CD1c-positive myeloid dendritic cell (primary cell): ENCODE measurements around the gene ZFTA.
"Not testable (repeated sequence)": the region's sequence is repeated elsewhere in the genome, so short reads cannot be mapped to it uniquely, and the experiment has no call there.

ENCODE experiments used
- DNase-seq: peaks from one replicate; pipeline ENCODE4 v3.0.0-alpha.2; 2016; ENCODE audit errors: extremely low spot score

The ZFTA gene

GRCh38 chr11:63775191-63775590 lies 6.6 kb upstream of the ZFTA start:
- no peak for DNase-seq

- DNase-seq = not testable (repeated sequence)
Measured at GRCh38 chr11:63771741-63772318, 3.3 kb upstream of the ZFTA start.

DNA sequence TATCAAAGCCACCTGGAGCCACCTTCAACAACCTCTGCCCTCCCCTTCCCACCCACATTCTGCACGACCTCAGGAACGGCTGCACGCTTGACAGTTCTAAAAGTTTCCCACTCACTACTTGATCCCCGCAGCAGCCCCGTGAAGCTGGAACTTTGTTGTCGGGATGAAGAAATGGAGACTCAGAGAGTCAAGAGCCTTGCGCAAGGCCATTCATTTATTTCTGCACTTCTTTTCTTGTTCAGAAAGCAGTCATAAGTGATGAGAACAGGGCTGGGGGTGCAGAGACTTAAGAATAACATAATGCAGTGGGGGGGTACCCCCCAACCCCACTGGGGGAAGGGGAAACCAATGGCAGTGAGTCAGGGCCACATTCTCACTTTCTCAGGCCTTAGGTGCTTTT lies 2.2 kb upstream of the ZFTA start:
- peak; percentile 18 for DNase-seq

- DNase-seq = no peak
Measured at GRCh38 chr11:63769714-63770455, 1.3 kb upstream of the ZFTA start.

DNA sequence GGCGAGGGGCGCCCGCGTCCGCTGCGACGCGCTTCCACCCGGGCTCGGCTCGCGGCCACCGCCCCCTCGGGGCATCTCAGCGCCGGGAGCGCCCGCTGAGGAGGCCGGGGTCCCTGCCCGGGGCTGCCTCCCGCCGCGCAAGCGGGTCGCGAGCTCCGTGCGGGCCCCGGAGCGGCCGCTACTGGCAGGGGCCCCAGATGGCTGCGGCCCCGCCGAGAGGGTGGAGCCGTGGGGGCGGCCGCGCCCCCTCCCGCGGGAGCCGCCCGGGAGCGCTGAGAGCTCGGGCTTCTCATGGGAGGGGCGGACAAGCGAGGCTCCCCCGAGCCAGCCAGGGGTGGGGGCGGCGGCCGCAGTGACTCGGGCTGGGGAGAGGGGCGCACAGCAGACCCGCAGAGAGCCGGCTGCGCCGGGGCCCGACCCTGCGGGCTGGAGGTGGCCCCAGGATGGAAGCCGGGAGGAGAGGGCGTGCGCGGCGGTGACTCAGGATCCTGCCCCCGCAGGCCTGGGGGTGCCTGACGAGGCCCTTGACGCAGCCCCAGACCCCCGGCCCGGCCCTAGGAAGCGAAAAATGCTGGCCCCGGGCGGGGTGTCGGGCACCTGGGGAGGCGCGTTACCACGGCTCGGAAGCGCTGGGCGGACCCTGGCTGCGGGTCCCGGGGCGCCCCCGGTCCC lies 603 bp upstream of the ZFTA start:
- DNase-seq = peak; percentile 22

DNA sequence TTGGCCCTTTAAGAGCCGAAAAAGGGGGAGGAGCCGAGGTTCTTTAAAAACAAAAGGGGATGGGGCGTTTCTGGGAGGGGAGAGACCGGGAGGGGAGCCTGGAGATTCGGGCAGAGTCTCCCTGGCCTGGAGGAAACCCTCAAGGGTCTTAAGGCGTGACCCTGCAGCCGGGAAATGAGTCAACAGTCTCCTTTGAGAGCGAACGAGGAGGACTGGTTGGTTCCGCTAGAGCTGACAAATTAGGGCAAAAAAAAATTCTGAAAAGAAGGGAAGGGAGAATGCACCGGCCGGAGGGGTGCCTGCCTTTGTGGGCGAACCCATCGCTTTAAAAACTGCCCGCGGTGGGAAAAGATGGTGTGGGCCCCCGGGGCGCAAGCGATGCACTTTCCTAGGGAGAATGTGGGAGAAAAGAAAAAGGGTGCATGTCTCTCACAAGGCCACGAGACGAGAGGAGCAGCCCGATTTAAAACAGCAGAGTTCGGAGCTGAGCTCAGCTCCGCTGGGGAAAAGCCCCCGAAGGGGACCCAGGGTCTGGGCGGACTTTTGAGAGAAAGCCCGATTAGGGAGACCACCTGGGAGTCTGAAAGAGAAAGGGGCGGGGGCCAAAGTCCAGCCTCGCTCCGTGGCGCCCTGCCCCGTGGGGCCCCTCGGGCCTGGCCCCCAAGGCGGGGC lies 874 bp downstream of the ZFTA start:
- DNase-seq = peak; percentile 65

GRCh38 chr11:63767267-63767564 lies 1.4 kb downstream of the ZFTA start:
- DNase-seq = no peak

- DNase-seq = no peak
Measured at GRCh38 chr11:63766531-63767235, 1.9 kb downstream of the ZFTA start.

GRCh38 chr11:63765688-63766241 lies 2.8 kb downstream of the ZFTA start:
- no peak for DNase-seq

GRCh38 chr11:63764679-63765647 lies 3.6 kb downstream of the ZFTA start:
- no peak for DNase-seq

DNA sequence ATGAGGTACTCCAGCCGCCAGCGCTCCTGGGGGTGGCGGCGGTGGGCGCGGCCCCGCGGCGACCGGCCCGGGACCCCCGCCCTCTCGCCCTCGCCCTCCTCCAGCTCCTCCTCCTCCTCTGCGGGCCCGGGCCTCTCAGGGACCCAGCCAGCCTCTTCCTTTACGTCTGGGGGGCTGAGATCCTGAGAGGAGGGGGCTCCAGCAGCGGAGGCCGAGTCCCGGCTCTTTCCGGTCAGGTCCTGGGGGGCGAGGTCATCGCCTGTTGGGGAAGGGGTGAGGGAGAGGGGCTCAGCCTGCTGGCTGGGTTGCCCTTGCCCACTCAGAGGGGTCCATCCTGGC lies 4.3 kb downstream of the ZFTA start:
- no peak for DNase-seq

DNA sequence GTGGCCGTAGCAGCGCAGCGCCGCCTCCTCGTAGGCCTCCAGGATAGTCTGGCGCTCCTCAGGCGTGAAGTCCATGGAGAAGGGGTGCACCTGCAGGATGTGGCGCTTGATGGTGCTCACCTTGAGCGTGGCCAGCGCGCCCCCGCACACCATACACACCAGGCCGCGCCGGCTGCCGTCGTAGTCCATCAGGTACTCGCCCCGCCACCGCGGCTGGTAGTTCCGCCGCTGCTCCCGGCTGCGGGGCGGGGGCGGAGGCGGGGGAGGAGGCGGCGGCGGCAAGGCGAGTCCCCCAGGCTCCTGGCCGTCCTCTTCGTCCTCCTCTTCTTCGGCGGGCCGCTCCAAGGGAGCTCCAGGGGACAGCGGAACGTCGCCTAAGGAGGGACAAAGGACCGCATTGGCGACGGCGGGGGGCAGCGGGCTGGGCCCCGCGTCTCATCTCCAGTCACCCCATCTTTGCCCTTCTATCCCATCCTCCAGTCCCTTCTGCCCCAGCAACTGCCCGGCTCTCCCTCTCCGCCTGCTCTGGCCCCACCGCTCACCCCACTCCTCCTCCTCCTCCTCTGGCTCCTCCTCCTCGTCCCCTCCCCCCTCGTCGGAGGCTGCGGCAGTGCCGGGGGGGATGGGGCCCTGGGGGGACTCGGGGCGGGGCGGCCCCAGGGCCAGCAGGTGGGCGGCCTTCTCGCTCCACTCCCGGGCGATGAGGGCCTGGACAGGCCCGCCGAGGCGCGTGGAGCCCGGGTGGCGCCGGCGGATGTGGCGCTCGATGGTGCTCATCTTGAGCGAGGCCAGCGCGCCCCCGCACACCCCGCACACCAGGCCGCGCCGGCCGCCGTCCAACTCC lies 4.9 kb downstream of the ZFTA start:
- no peak for DNase-seq

- no peak for DNase-seq
Measured at GRCh38 chr11:63762654-63763495, 5.7 kb downstream of the ZFTA start.

- no peak for DNase-seq
Measured at GRCh38 chr11:63761931-63762653, 6.5 kb downstream of the ZFTA start.

GRCh38 chr11:63761188-63761587 lies 7.4 kb downstream of the ZFTA start:
- no peak for DNase-seq

- no peak for DNase-seq
Measured at GRCh38 chr11:63760487-63761079, 8.0 kb downstream of the ZFTA start.

GRCh38 chr11:63756919-63757761 lies 11.4 kb downstream of the ZFTA start:
- DNase-seq = no peak
